HepG2 (cell line): Measurements from ENCODE around the gene MLXIPL.

Experiments
- ARNT ChIP-seq: fragments of 450-650 bp; IDR thresholded peaks from 2 replicates; pipeline ENCODE4 v1.6.1; 2017
- HDAC2 ChIP-seq: sonication (generic); formaldehyde crosslinking; IDR thresholded peaks from 2 replicates; pipeline ENCODE4 v1.4.0; 2020; ENCODE audit warnings: missing genetic modification reagents
- POLR2A ChIP-seq, 2 experiments: IDR thresholded peaks; 2 replicates each; pipeline ENCODE4 v1.6.1; 2011; ENCODE audit warnings: low read depth in 2 of 2, low read length in 2 of 2, mild to moderate bottlenecking in 1 of 2, moderate library complexity in 1 of 2; ENCODE audit not compliant: insufficient read depth in 1 of 2
- USF2 ChIP-seq, 2 experiments: sonication (generic) in 1 of 2; formaldehyde crosslinking in 1 of 2; IDR thresholded peaks; 2 replicates each; pipeline versions ENCODE4 v1.5.1 to v1.6.1; 2011 to 2020; ENCODE audit warnings: borderline replicate concordance in 1 of 2, low read depth in 1 of 2, low read length in 1 of 2, mild to moderate bottlenecking in 1 of 2, missing genetic modification reagents in 1 of 2, moderate library complexity in 1 of 2
- XRCC5 ChIP-seq: fragments of 200-400 bp; formaldehyde crosslinking; optimal IDR thresholded peaks from 2 replicates; pipeline ENCODE3; 2017; ENCODE audit warnings: mild to moderate bottlenecking, low read length
- TF ChIP-seq, protein P1 (sequence below): sonication (generic); formaldehyde crosslinking; IDR thresholded peaks from 2 replicates; pipeline ENCODE4 v1.5.0; 2020; ENCODE audit warnings: mild to moderate bottlenecking, missing genetic modification reagents, moderate library complexity

GRCh38 chr7:73621168-73622063 lies 2.9 kb downstream of the MLXIPL start:
- TF ChIP-seq, protein P1, sequence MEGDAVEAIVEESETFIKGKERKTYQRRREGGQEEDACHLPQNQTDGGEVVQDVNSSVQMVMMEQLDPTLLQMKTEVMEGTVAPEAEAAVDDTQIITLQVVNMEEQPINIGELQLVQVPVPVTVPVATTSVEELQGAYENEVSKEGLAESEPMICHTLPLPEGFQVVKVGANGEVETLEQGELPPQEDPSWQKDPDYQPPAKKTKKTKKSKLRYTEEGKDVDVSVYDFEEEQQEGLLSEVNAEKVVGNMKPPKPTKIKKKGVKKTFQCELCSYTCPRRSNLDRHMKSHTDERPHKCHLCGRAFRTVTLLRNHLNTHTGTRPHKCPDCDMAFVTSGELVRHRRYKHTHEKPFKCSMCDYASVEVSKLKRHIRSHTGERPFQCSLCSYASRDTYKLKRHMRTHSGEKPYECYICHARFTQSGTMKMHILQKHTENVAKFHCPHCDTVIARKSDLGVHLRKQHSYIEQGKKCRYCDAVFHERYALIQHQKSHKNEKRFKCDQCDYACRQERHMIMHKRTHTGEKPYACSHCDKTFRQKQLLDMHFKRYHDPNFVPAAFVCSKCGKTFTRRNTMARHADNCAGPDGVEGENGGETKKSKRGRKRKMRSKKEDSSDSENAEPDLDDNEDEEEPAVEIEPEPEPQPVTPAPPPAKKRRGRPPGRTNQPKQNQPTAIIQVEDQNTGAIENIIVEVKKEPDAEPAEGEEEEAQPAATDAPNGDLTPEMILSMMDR (CRISPR knock-in tag), result no peak
- no peak for TF ChIP-seq XRCC5
- TF ChIP-seq HDAC2 (CRISPR knock-in tag), result no peak
- TF ChIP-seq USF2 (IDR thresholded peaks at IDR 0.05; ENCODE audit: low read depth, low read length), result no peak
- no peak for TF ChIP-seq USF2 (CRISPR knock-in tag; IDR thresholded peaks at IDR 0.05; ENCODE audit: borderline replicate concordance)
- TF ChIP-seq ARNT, result no peak
- TF ChIP-seq POLR2A (IDR thresholded peaks at IDR 0.05; ENCODE audit: insufficient read depth in 1 of 2, low read depth in 2 of 2, low read length in 2 of 2), result peak; percentile 44 to 62; a peak in 3 of 4 replicates
